Measurements from ENCODE around the gene APH1A. TPM values are rescaled to one million over a fixed set of nuclear protein-coding genes. Genes with fewer than 3 reads are reported as not detected.
"Not testable (repeated sequence)": the region's sequence is repeated elsewhere in the genome, so short reads cannot be mapped to it uniquely, and the experiment has no call there.

The APH1A gene
- total RNA-seq, 1 donor from 2014 or later: 94.2 TPM

GRCh38 chr1:150256198-150256553, 12.6 kb downstream of the APH1A start:
- H3K4me3 Mint-ChIP-seq (ENCODE audit: unreplicated experiment): peak overlapping the region; percentile 76
- DNase-seq: no peak
- peaks cover 32% of the 10 kb centered on the region for H3K4me1 Mint-ChIP-seq (ENCODE audit: low read depth, unreplicated experiment)
- peaks cover 4% of the 10 kb centered on the region for H3K27me3 Mint-ChIP-seq (ENCODE audit: unreplicated experiment)
- peaks cover 6% of the 10 kb centered on the region for H3K9me3 Mint-ChIP-seq (ENCODE audit: unreplicated experiment)
- no peak for TF ChIP-seq CTCF (IDR thresholded peaks at IDR 0.05; ENCODE audit: partially characterized antibody, unreplicated experiment)
- H3K27ac Mint-ChIP-seq (ENCODE audit: unreplicated experiment): peak overlapping the region; percentile 86
- no peaks in the 10 kb centered on the region for H3K36me3 Mint-ChIP-seq (ENCODE audit: unreplicated experiment)

GRCh38 chr1:150249936-150250335, 18.9 kb downstream of the APH1A start:
- Mint-ChIP-seq H3K9me3 (ENCODE audit: unreplicated experiment) (no peaks in the 10 kb centered on the region), H3K36me3 (ENCODE audit: unreplicated experiment) (no peaks in the 10 kb centered on the region), H3K4me1 (ENCODE audit: low read depth, unreplicated experiment) (no peaks in the 10 kb centered on the region), H3K27ac (ENCODE audit: unreplicated experiment) (no peak overlapping the region), H3K4me3 (ENCODE audit: unreplicated experiment) (no peak overlapping the region), H3K27me3 (ENCODE audit: unreplicated experiment) (no peaks in the 10 kb centered on the region)
- TF ChIP-seq CTCF (IDR thresholded peaks at IDR 0.05; ENCODE audit: partially characterized antibody, unreplicated experiment): no peak
- no peak for DNase-seq

GRCh38 chr1:150243003-150243402, 25.8 kb downstream of the APH1A start:
- Mint-ChIP-seq H3K4me1 (ENCODE audit: low read depth, unreplicated experiment) (no peaks in the 10 kb centered on the region), H3K9me3 (ENCODE audit: unreplicated experiment) (no peaks in the 10 kb centered on the region), H3K36me3 (ENCODE audit: unreplicated experiment) (no peaks in the 10 kb centered on the region), H3K27ac (ENCODE audit: unreplicated experiment) (no peak overlapping the region), H3K27me3 (ENCODE audit: unreplicated experiment) (no peaks in the 10 kb centered on the region), H3K4me3 (ENCODE audit: unreplicated experiment) (no peak overlapping the region)
- DNase-seq: no peak
- no peak for TF ChIP-seq CTCF (IDR thresholded peaks at IDR 0.05; ENCODE audit: partially characterized antibody, unreplicated experiment)

- DNase-seq: no peak
- H3K9me3 Mint-ChIP-seq (ENCODE audit: unreplicated experiment): no peaks in the 10 kb centered on the region
- H3K36me3 Mint-ChIP-seq (ENCODE audit: unreplicated experiment): no peaks in the 10 kb centered on the region
- H3K4me1 Mint-ChIP-seq (ENCODE audit: low read depth, unreplicated experiment): peaks cover 8% of the 10 kb centered on the region
- H3K4me3 Mint-ChIP-seq (ENCODE audit: unreplicated experiment): peak overlapping the region; percentile 42
- H3K27me3 Mint-ChIP-seq (ENCODE audit: unreplicated experiment): peaks cover 5% of the 10 kb centered on the region
- no peak overlapping the region for H3K27ac Mint-ChIP-seq (ENCODE audit: unreplicated experiment)
- TF ChIP-seq CTCF (IDR thresholded peaks at IDR 0.05; ENCODE audit: partially characterized antibody, unreplicated experiment): no peak
These were observed 31.1 kb downstream of the APH1A start for GRCh38 chr1:150237746-150238145.

- H3K27me3 Mint-ChIP-seq (ENCODE audit: unreplicated experiment); DNase-seq; H3K36me3 Mint-ChIP-seq (ENCODE audit: unreplicated experiment); H3K4me1 Mint-ChIP-seq (ENCODE audit: low read depth, unreplicated experiment); H3K9me3 Mint-ChIP-seq (ENCODE audit: unreplicated experiment); H3K27ac Mint-ChIP-seq (ENCODE audit: unreplicated experiment): not testable (repeated sequence)
- peak overlapping the region; percentile 42 for H3K4me3 Mint-ChIP-seq (ENCODE audit: unreplicated experiment)
These were observed 31.6 kb downstream of the APH1A start for GRCh38 chr1:150237176-150237575.

GRCh38 chr1:150236614-150237100, 32.2 kb downstream of the APH1A start:
- H3K27me3 Mint-ChIP-seq (ENCODE audit: unreplicated experiment): peaks cover 5% of the 10 kb centered on the region
- no peak for TF ChIP-seq CTCF (IDR thresholded peaks at IDR 0.05; ENCODE audit: partially characterized antibody, unreplicated experiment)
- H3K36me3 Mint-ChIP-seq (ENCODE audit: unreplicated experiment): no peaks in the 10 kb centered on the region
- no peak for DNase-seq
- no peak overlapping the region for H3K27ac Mint-ChIP-seq (ENCODE audit: unreplicated experiment)
- no peak overlapping the region for H3K4me3 Mint-ChIP-seq (ENCODE audit: unreplicated experiment)
- H3K4me1 Mint-ChIP-seq (ENCODE audit: low read depth, unreplicated experiment): peaks cover 8% of the 10 kb centered on the region
- H3K9me3 Mint-ChIP-seq (ENCODE audit: unreplicated experiment): no peaks in the 10 kb centered on the region

All from glutamatergic neuron (in vitro differentiated cells).